ENCODE measurements around the gene PCSK4.

Gene PCSK4

DNA sequence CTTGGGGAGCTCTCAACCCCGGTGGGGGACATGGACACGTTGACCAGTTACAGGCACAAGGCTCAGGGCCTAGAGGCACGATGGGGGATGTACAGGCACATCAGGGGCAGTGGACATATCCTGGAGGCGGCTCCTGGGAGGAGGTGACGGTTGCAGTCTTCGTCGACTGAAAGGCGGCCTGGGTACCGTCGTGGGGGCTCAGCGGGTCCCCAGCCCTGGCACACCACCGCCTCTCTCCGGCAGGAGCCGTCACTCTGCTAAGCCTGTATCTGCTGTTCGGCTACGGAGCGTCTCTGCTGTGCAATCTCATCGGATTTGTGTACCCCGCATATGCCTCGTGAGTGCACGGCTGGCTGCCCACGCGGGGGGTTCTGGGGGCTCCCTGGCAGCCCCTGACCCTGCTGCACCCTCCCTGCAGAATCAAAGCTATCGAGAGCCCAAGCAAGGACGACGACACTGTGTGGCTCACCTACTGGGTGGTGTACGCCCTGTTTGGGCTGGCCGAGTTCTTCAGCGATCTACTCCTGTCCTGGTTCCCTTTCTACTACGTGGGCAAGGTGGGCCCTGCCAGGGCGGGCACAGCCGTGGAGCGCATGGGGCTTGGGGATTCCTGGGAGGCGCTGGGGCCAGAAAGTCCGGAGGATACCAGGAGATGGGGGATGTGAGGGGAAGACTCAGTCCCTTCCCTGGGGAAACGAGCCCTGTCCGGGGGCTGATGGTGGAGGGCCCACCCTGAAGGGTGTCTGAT is 5.1 kb upstream of the PCSK4 start:
- DNase-seq (ENCODE audit: low read depth) = no peak
- no peak overlapping the region for H3K4me3 ChIP-seq (ENCODE audit: low read depth, low read length)
- TF ChIP-seq, protein P1, sequence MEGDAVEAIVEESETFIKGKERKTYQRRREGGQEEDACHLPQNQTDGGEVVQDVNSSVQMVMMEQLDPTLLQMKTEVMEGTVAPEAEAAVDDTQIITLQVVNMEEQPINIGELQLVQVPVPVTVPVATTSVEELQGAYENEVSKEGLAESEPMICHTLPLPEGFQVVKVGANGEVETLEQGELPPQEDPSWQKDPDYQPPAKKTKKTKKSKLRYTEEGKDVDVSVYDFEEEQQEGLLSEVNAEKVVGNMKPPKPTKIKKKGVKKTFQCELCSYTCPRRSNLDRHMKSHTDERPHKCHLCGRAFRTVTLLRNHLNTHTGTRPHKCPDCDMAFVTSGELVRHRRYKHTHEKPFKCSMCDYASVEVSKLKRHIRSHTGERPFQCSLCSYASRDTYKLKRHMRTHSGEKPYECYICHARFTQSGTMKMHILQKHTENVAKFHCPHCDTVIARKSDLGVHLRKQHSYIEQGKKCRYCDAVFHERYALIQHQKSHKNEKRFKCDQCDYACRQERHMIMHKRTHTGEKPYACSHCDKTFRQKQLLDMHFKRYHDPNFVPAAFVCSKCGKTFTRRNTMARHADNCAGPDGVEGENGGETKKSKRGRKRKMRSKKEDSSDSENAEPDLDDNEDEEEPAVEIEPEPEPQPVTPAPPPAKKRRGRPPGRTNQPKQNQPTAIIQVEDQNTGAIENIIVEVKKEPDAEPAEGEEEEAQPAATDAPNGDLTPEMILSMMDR (IDR thresholded peaks at IDR 0.05; ENCODE audit: insufficient read depth, low read depth, low read length, missing control alignments) = no peak

DNA sequence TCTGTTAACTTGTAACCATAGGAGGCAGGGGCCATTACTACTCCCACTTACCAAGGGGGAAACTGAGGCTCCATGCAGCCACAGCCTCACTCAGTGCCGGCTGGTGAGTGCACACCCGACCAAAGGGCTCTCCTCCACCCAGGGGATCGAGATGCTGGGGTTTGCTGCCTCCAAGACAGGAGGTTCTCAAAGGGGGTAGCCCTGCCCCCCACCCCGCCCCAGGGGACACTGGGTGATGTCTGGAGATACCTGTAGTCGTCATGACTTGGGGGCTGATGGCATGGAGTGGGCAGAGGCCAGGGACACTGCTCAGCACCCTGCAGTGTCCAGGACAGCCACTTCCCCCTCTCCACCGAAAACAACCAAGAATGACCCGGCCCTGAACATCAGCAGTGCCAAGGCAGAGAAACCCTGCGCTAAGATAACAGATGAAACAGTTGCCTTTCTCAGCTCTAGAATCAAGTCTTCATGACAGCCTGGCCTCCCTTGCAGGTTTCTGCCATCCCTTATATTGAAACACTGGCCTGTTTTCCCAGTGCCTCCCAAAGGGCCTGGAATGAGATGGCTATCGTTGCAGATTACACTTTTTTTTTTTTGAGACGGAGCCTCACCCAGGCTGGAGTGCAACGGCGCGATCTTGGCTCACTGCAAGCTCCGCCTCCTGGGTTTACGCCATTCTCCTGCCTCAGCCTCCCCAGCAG is 4.1 kb upstream of the PCSK4 start:
- TF ChIP-seq, protein P1 (IDR thresholded peaks at IDR 0.05; ENCODE audit: insufficient read depth, low read depth, low read length, missing control alignments) = no peak
- DNase-seq (ENCODE audit: low read depth) = no peak
- H3K4me3 ChIP-seq (ENCODE audit: low read depth, low read length) = no peak overlapping the region

DNA sequence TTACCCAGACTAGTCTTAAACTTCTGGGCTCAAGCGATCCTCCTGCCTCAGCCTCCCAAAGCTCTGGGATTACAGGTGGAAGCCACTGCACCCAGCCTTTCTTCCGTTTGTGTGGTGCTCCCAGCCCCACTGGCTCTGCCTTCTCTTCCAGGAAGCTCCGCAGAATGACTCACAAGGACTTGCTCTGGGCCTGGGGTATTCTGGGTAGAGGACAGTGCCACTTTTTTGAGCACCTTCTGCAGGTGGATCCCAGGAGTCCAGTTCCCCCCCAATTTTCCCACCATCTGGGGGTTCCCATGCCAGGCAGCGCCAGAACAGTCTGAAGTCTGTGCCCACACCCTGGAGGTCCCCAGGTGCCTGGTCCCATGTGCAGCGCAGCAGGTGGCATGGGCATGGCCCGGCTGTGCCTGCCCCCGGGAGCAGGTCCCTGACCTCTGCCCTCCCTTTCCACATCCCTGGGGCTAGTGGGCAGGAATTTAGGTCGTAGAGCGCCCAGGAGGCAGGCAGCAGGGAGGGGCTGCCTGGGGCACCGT is 2.4 kb upstream of the PCSK4 start:
- TF ChIP-seq, protein P1 (IDR thresholded peaks at IDR 0.05; ENCODE audit: insufficient read depth, low read depth, low read length, missing control alignments) = no peak
- DNase-seq (ENCODE audit: low read depth) = no peak
- no peak overlapping the region for H3K4me3 ChIP-seq (ENCODE audit: low read depth, low read length)

DNA sequence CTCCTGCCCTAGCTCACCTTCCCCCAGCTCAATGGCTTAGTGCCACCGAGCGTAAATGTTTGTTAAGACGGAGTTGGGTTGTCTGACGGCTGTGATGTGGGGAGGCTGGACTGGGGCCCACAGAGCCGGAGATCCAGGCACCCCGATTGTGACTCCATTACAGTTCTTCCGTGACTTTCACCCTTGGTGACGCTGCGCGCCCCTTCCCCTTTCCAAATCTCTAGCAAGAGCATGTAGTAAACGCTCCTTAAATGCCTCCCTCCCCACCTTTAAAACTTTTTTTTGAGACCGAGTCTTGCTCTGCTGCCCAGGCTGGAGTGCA is 1.7 kb upstream of the PCSK4 start:
- H3K4me3 ChIP-seq (ENCODE audit: low read depth, low read length) = no peak overlapping the region
- TF ChIP-seq, protein P1 (IDR thresholded peaks at IDR 0.05; ENCODE audit: insufficient read depth, low read depth, low read length, missing control alignments) = no peak
- no peak for DNase-seq (ENCODE audit: low read depth)

DNA sequence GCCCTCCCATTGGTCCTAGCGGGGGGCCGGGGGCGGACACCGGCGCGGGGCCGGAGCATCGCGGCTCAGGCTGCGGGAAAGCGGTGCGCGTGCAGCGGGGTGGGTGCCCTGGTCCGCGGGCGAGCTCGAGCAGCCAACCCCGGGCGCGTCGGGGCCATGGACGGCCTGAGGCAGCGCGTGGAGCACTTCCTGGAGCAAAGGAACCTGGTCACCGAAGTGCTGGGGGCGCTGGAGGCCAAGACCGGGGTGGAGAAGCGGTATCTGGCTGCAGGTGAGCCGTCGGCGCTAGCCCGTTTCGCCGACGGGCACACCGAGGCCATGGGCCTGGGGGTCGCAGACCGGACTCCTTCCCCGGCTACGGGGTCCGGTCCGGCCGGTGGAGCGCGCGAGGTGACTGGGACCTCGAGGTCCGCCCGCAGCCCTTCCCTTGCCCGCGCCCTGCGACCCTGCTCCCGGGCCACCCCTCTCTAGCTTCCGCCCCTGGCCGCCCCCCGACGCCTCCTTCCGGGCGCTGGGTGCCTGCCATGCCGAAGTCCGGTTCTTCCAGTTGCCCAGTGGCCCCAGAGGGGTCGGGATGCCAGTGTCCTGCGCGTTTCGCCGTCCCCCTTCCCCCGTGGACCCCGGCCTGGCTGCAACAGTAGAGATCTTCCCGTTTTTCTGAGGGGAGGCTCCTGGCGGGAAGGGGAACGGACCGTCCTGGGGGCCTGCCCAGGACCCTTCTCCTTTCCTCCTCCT is 1.1 kb upstream of the PCSK4 start, which contains the start of gene REEP6:
Gene REEP6 (plus strand): TSS at position 68 of the 735 bp plus-strand sequence. CDS start 89 bp downstream, at position 157.
- TF ChIP-seq, protein P1 (IDR thresholded peaks at IDR 0.05; ENCODE audit: insufficient read depth, low read depth, low read length, missing control alignments) = no peak
- DNase-seq (ENCODE audit: low read depth) = no peak
- H3K4me3 ChIP-seq (ENCODE audit: low read depth, low read length) = peak within 1 kb of the TSS; percentile 54

DNA sequence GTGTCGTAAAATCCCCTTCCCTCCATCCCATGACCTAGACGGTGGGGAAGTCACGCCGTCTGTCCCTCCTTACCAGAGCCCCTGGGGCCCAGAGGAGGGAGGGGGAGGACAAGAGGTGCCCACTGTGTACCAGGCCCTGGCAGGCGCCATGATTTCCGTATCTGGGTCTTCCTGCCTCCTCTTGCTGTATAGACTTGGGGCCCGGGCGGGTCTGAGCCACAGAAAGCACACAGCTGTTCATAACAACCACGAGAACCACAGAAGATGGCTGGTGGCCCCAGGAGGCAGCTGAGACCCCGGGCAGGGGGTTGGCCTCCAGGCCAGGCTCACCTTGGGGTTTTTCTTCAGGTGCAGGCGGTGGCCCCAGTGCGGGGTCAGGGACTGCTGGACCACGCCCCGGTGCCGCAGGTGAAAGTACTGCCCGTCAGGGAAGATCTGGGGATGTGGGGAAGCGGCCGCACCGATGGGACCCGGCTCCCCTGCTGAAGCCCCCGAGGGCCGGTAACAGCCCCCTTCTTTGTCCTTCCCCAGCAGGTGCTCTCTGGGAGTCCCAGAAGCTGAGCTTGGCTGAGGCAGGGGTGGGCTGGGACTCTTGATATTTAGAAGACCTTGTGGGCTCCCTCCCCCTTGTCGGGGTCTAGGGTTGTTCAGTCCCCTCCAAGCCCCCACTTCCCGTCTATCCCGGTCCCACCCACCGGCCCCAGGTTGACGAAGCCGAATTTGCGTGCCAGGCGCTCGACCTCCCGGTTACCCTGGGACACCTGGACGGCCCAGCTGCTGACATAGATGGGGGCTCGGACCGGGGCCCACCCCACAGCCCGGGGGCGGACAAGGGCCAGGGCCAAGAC is 463 bp downstream of the PCSK4 start:
- H3K4me3 ChIP-seq (ENCODE audit: low read depth, low read length) = peak overlapping the region; percentile 54
- TF ChIP-seq, protein P1 (IDR thresholded peaks at IDR 0.05; ENCODE audit: insufficient read depth, low read depth, low read length, missing control alignments) = no peak
- DNase-seq (ENCODE audit: low read depth) = no peak

Measured in GM12865 (cell line).